Testis (tissue), 2 donors: ENCODE measurements around the gene DGCR6.
"Not testable (repeated sequence)": the region's sequence is repeated elsewhere in the genome, so short reads cannot be mapped to it uniquely, and the experiment has no call there.

Experiments
- CTCF ChIP-seq, 3 experiments: fragments of 450-650 bp in 2 of 3; fragments of 200-600 bp in 1 of 3; sonication (generic) in 1 of 3; IDR thresholded peaks; one replicate each; pipeline ENCODE4 v1.5.1; 2016 to 2019; ENCODE audit warnings: antibody characterized with exemption in 3 of 3, mild to moderate bottlenecking in 2 of 3, moderate library complexity in 1 of 3
- POLR2A ChIP-seq: fragments of 450-650 bp; IDR thresholded peaks from one replicate; pipeline ENCODE4 v1.6.1; 2017; ENCODE audit warnings: antibody characterized with exemption, mild to moderate bottlenecking, moderate library complexity

- TF ChIP-seq CTCF (IDR thresholded peaks at IDR 0.05); POLR2A: not testable (repeated sequence)
Measured at GRCh38 chr22:18914558-18914957, 8.4 kb downstream of the DGCR6 start.
